AG10803 (cell line): ENCODE measurements around the gene HSPBP1.

Experiments used
- DNase-seq: peaks from one replicate; pipeline ENCODE4 v3.0.0; 2010; ENCODE audit warnings: low read depth
- H3K4me3 ChIP-seq: 2 replicates; pipeline ENCODE4 v1.5.1; 2011; ENCODE audit warnings: mild to moderate bottlenecking, low read length, control low read depth
- CTCF ChIP-seq: conservative IDR thresholded peaks from 2 replicates; pipeline ENCODE4 v1.5.1; 2011; ENCODE audit warnings: mild to moderate bottlenecking, low read length, control low read depth, inconsistent platforms

The HSPBP1 gene

GRCh38 chr19:55247621-55248099, 32.2 kb downstream of the HSPBP1 start:
- TF ChIP-seq CTCF: no peak
- DNase-seq: peak; percentile 52
- no peak overlapping the region for H3K4me3 ChIP-seq

GRCh38 chr19:55246462-55247451, 33.2 kb downstream of the HSPBP1 start:
- TF ChIP-seq CTCF: no peak
- no peak for DNase-seq
- no peak overlapping the region for H3K4me3 ChIP-seq

- H3K4me3 ChIP-seq: no peak overlapping the region
- no peak for DNase-seq
- no peak for TF ChIP-seq CTCF
Observed at GRCh38 chr19:55245236-55245904, 34.5 kb downstream of the HSPBP1 start.

- no peak for DNase-seq
- TF ChIP-seq CTCF: no peak
- H3K4me3 ChIP-seq: no peak overlapping the region
Observed at GRCh38 chr19:55244004-55244680, 35.8 kb downstream of the HSPBP1 start.

- TF ChIP-seq CTCF: no peak
- no peak overlapping the region for H3K4me3 ChIP-seq
- DNase-seq: no peak
Observed at GRCh38 chr19:55242517-55242916, 37.4 kb downstream of the HSPBP1 start.

GRCh38 chr19:55241935-55242464, 37.9 kb downstream of the HSPBP1 start:
- no peak for TF ChIP-seq CTCF
- no peak for DNase-seq
- H3K4me3 ChIP-seq: no peak overlapping the region
